ENCODE data around the gene COX11. TPM values are rescaled to one million over a fixed set of nuclear protein-coding genes. Genes with fewer than 3 reads are reported as not detected.

Gene COX11
- total and polyA plus RNA-seq, 2 of the 13 experiments (the other 11 are each of a cell fraction or from before 2014, with no cell fraction given) = 103 to 203 TPM

DNA sequence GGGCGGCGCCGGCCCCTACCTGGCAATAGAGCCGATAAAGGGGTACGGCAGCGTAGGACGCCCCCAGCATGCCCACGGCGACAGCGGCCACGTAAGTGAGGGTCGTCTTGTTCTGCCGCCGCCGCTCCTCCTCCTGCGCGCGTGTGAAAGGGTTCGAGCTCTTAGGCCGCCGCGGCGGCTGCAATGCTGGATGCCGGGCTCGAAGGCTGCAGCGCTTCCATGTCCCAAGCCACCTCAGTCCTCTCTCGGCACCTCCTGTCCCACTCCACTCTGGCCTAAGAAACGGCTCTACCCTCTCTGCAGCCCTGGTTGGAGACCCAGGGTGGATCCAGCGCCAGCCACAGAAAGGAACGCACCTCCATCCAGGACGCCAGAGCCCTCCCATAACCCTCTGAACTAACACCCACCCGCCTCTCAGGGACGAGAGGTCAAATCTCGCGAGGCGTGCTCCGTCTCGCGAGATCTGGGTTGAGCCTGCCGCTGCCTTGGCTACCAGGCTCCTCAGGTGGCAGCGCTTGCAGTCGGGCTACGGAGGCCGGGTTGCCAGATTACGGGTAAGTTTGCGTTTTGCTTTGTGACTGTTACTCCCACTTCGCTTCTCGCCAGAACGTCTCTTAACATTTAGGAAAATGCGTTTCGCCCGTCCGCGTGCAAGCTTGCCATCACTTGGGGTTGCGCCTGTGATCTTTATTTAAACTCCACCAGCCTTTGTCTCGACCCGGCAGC is at the start of gene COX11, which contains the start of gene STXBP4 (continued):
- TF ChIP-seq, protein P1, sequence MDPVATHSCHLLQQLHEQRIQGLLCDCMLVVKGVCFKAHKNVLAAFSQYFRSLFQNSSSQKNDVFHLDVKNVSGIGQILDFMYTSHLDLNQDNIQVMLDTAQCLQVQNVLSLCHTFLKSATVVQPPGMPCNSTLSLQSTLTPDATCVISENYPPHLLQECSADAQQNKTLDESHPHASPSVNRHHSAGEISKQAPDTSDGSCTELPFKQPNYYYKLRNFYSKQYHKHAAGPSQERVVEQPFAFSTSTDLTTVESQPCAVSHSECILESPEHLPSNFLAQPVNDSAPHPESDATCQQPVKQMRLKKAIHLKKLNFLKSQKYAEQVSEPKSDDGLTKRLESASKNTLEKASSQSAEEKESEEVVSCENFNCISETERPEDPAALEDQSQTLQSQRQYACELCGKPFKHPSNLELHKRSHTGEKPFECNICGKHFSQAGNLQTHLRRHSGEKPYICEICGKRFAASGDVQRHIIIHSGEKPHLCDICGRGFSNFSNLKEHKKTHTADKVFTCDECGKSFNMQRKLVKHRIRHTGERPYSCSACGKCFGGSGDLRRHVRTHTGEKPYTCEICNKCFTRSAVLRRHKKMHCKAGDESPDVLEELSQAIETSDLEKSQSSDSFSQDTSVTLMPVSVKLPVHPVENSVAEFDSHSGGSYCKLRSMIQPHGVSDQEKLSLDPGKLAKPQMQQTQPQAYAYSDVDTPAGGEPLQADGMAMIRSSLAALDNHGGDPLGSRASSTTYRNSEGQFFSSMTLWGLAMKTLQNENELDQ (CRISPR knock-in tag; IDR thresholded peaks at IDR 0.05; ENCODE audit: borderline replicate concordance) = no peak; the same call in 1 of the 2 replicates
- TF ChIP-seq, protein P2, sequence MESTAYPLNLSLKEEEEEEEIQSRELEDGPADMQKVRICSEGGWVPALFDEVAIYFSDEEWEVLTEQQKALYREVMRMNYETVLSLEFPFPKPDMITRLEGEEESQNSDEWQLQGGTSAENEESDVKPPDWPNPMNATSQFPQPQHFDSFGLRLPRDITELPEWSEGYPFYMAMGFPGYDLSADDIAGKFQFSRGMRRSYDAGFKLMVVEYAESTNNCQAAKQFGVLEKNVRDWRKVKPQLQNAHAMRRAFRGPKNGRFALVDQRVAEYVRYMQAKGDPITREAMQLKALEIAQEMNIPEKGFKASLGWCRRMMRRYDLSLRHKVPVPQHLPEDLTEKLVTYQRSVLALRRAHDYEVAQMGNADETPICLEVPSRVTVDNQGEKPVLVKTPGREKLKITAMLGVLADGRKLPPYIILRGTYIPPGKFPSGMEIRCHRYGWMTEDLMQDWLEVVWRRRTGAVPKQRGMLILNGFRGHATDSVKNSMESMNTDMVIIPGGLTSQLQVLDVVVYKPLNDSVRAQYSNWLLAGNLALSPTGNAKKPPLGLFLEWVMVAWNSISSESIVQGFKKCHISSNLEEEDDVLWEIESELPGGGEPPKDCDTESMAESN (CRISPR knock-in tag; conservative IDR thresholded peaks at IDR 0.05) = peak; percentile 91; the same call in 1 of the 2 replicates
- TF ChIP-seq RFX5 (IDR thresholded peaks at IDR 0.05; ENCODE audit: low read depth, low read length) (no peak), ISX (CRISPR knock-in tag; conservative IDR thresholded peaks at IDR 0.05) (no peak), ZFY (CRISPR knock-in tag; IDR thresholded peaks at IDR 0.05) (peak; percentile 82), ZNF879 (CRISPR knock-in tag; IDR thresholded peaks at IDR 0.05) (no peak), ZNF652 (CRISPR knock-in tag; IDR thresholded peaks at IDR 0.05; ENCODE audit: borderline replicate concordance, low read depth) (no peak; the same call in 1 of the 2 replicates), HOXA9 (CRISPR knock-in tag; IDR thresholded peaks at IDR 0.05; ENCODE audit: borderline replicate concordance) (no peak; the same call in 1 of the 2 replicates), SIN3B (IDR thresholded peaks at IDR 0.05; ENCODE audit: low read length) (peak; percentile 78), ATF7 (IDR thresholded peaks at IDR 0.05) (no peak), ATF7 (CRISPR knock-in tag; IDR thresholded peaks at IDR 0.05) (no peak), ZNF121 (CRISPR knock-in tag; IDR thresholded peaks at IDR 0.05) (no peak), MTF1 (CRISPR knock-in tag; IDR thresholded peaks at IDR 0.05) (peak; percentile 40; the same call in 1 of the 2 replicates), RBFOX2 (IDR thresholded peaks at IDR 0.05; ENCODE audit: low read depth, low read length) (peak; percentile 95), ZMYM3 (CRISPR knock-in tag; IDR thresholded peaks at IDR 0.05) (no peak), YEATS2 (CRISPR knock-in tag; IDR thresholded peaks at IDR 0.05; ENCODE audit: borderline replicate concordance) (peak; percentile 99), TCF7 (IDR thresholded peaks at IDR 0.05; ENCODE audit: low read depth) (no peak), PHF20 (CRISPR knock-in tag; IDR thresholded peaks at IDR 0.05) (peak; percentile 72; the same call in 1 of the 2 replicates), TSC22D2 (CRISPR knock-in tag; IDR thresholded peaks at IDR 0.05; ENCODE audit: borderline replicate concordance) (peak; percentile 58), ZNF468 (CRISPR knock-in tag; IDR thresholded peaks at IDR 0.05) (0 out of 2 replicates have a peak, but pooled peaks have one; percentile 4), RXRB (CRISPR knock-in tag; IDR thresholded peaks at IDR 0.05; ENCODE audit: borderline replicate concordance) (peak; percentile 62; the same call in 1 of the 2 replicates), ZNF234 (CRISPR knock-in tag; conservative IDR thresholded peaks at IDR 0.05) (no peak), EEA1 (CRISPR knock-in tag; IDR thresholded peaks at IDR 0.05; ENCODE audit: borderline replicate concordance) (no peak; the same call in 1 of the 2 replicates)
- TF ChIP-seq, protein P3, sequence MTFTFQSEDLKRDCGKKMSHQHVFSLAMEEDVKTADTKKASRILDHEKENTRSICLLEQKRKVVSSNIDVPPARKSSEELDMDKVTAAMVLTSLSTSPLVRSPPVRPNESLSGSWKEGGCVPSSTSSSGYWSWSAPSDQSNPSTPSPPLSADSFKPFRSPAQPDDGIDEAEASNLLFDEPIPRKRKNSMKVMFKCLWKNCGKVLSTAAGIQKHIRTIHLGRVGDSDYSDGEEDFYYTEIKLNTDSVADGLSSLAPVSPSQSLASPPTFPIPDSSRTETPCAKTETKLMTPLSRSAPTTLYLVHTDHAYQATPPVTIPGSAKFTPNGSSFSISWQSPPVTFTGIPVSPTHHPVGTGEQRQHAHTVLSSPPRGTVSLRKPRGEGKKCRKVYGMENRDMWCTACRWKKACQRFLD (CRISPR knock-in tag; IDR thresholded peaks at IDR 0.05; ENCODE audit: borderline replicate concordance) = no peak
- TF ChIP-seq, protein P4, sequence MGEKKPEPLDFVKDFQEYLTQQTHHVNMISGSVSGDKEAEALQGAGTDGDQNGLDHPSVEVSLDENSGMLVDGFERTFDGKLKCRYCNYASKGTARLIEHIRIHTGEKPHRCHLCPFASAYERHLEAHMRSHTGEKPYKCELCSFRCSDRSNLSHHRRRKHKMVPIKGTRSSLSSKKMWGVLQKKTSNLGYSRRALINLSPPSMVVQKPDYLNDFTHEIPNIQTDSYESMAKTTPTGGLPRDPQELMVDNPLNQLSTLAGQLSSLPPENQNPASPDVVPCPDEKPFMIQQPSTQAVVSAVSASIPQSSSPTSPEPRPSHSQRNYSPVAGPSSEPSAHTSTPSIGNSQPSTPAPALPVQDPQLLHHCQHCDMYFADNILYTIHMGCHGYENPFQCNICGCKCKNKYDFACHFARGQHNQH (CRISPR knock-in tag; IDR thresholded peaks at IDR 0.05) = peak; percentile 26; the same call in 1 of the 2 replicates
